ENCODE data around the gene MORN5.

Gene MORN5

DNA sequence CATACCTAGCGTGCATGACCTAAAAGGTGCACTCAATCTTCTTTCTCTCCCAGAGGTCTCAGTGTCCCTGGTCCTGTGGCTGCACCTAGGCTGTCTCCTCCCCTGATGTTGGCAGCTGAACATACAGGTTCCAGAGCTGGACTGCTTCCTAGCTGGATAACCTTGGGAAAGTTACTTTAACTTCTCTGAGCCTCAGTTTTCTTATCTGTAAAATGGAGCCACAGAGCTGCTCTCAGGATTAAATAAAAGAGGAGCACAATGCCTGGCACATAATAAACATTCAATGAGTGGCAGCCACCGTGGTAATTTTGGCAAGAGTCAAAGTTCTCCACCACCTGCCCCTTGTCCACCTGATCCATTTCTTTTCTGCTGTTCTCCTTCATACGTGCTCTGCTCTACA lies 14.0 kb downstream of the MORN5 start:
- no peaks in the 10 kb centered on the region for H3K27me3 ChIP-seq (ENCODE audit: insufficient read depth, low read depth)

DNA sequence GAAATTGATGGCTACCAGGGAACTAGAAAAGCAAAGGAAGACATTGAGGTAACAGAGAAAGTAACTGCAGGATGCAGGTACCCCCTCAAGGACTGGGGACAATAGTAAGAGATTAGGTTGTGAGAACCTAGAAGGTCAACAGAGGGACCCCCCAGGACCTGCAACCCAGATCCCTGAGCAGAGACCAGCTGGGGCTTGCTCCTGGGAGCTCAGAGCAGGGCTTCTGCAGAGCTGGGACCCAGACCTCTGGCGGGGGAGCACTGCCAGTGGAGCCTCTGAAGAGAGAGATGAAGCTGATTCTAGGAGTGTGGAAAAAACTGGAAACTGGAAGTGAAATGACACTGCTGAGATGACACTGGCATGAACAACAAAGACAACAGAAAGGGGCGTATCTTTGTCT lies 17.2 kb downstream of the MORN5 start:
- H3K4me2 ChIP-seq = no peak overlapping the region
- no peak overlapping the region for H3K27ac ChIP-seq
- H3K79me2 ChIP-seq (ENCODE audit: insufficient read depth, low read depth) = no peaks in the 10 kb centered on the region
- H3K27me3 ChIP-seq (ENCODE audit: insufficient read depth, low read depth) = no peaks in the 10 kb centered on the region
- H3K9ac ChIP-seq = no peak overlapping the region
- no peaks in the 10 kb centered on the region for H3K4me1 ChIP-seq (ENCODE audit: low read depth, poor library complexity, severe bottlenecking)
- H4K20me1 ChIP-seq (ENCODE audit: insufficient read depth) = no peaks in the 10 kb centered on the region
- H3K36me3 ChIP-seq (ENCODE audit: insufficient read depth) = no peaks in the 10 kb centered on the region
- no peak overlapping the region for H3K4me3 ChIP-seq (IDR thresholded peaks at IDR 0.05; ENCODE audit: insufficient read depth, low read depth, low read length)
- TF ChIP-seq, protein P1, sequence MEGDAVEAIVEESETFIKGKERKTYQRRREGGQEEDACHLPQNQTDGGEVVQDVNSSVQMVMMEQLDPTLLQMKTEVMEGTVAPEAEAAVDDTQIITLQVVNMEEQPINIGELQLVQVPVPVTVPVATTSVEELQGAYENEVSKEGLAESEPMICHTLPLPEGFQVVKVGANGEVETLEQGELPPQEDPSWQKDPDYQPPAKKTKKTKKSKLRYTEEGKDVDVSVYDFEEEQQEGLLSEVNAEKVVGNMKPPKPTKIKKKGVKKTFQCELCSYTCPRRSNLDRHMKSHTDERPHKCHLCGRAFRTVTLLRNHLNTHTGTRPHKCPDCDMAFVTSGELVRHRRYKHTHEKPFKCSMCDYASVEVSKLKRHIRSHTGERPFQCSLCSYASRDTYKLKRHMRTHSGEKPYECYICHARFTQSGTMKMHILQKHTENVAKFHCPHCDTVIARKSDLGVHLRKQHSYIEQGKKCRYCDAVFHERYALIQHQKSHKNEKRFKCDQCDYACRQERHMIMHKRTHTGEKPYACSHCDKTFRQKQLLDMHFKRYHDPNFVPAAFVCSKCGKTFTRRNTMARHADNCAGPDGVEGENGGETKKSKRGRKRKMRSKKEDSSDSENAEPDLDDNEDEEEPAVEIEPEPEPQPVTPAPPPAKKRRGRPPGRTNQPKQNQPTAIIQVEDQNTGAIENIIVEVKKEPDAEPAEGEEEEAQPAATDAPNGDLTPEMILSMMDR (conservative IDR thresholded peaks at IDR 0.05; ENCODE audit: low read depth, low read length) = no peak
- H2AFZ ChIP-seq (ENCODE audit: low read depth) = no peak overlapping the region

More for the DNA sequence above, 14.0 kb downstream of the MORN5 start:
- no peak overlapping the region for H3K9ac ChIP-seq
- H3K4me1 ChIP-seq (ENCODE audit: low read depth, poor library complexity, severe bottlenecking) = no peaks in the 10 kb centered on the region
- TF ChIP-seq, protein P1 (conservative IDR thresholded peaks at IDR 0.05; ENCODE audit: low read depth, low read length) = no peak
- H3K79me2 ChIP-seq (ENCODE audit: insufficient read depth, low read depth) = no peaks in the 10 kb centered on the region
- H4K20me1 ChIP-seq (ENCODE audit: insufficient read depth) = no peaks in the 10 kb centered on the region
- no peak overlapping the region for H3K4me2 ChIP-seq
- H3K36me3 ChIP-seq (ENCODE audit: insufficient read depth) = no peaks in the 10 kb centered on the region
- H2AFZ ChIP-seq (ENCODE audit: low read depth) = no peak overlapping the region
- H3K27ac ChIP-seq = no peak overlapping the region
- H3K4me3 ChIP-seq (IDR thresholded peaks at IDR 0.05; ENCODE audit: insufficient read depth, low read depth, low read length) = no peak overlapping the region

DNA sequence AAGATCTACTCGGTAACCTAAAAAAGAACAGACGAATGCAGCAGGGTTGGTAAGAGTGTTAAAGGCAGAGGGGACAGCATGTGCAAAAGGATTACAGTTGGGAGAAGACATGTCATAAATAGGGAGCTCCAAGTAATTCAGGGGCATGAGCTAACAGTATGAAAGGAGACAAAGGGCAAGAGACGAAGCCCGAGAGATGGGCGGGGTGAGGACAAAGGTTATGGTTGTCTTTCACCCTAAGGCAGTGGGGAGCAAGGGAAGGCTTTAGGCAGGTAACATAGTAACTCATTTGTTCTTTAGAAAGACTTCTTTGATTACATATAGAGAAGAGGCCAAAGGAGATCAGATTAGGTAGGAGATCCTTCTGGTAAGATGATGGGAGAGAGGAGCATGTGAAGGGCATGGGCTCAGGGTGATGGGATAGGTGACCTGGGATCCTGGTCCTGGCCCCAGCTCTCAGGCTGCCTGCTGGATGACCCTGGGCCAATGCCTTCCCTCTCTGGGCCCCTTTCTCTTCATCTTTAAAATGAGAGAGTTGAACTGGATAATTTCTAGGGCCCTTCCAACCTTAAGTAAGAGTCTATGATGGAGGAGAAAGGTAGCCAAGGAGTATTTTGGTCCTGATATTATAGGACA lies 19.5 kb downstream of the MORN5 start:
- Histone ChIP-seq H3K27ac (no peak overlapping the region), H3K27me3 (ENCODE audit: insufficient read depth, low read depth) (no peaks in the 10 kb centered on the region), H3K4me1 (ENCODE audit: low read depth, poor library complexity, severe bottlenecking) (no peaks in the 10 kb centered on the region), H3K9ac (no peak overlapping the region), H4K20me1 (ENCODE audit: insufficient read depth) (no peaks in the 10 kb centered on the region), H3K4me2 (no peak overlapping the region), H3K36me3 (ENCODE audit: insufficient read depth) (no peaks in the 10 kb centered on the region), H3K4me3 (IDR thresholded peaks at IDR 0.05; ENCODE audit: insufficient read depth, low read depth, low read length) (no peak overlapping the region), H2AFZ (ENCODE audit: low read depth) (no peak overlapping the region), H3K79me2 (ENCODE audit: insufficient read depth, low read depth) (no peaks in the 10 kb centered on the region)
- TF ChIP-seq, protein P1 (conservative IDR thresholded peaks at IDR 0.05; ENCODE audit: low read depth, low read length) = no peak

DNA sequence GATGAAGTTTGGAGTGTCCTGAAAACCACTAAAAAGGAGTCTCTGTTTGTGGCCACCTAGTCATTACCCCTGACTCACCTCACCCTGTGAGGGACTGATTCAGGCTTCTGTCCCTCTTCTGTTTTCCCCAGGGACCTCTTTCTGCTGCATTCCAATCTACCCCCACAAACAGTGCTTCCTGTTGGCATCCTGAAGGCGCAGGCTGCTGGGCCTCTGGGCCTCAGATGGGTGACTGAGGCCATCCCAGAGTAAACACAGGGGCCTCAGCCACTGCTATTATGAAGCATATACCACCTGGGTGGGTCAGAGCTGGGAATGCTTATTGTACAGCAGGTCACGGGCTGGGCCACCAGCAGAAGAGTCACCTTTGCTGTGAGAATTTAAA lies 20.0 kb downstream of the MORN5 start:
- TF ChIP-seq, protein P1 (conservative IDR thresholded peaks at IDR 0.05; ENCODE audit: low read depth, low read length) = no peak
- H3K4me1 ChIP-seq (ENCODE audit: low read depth, poor library complexity, severe bottlenecking) = no peaks in the 10 kb centered on the region

More for the DNA sequence above, 20.0 kb downstream of the MORN5 start:
- Histone ChIP-seq H3K27ac (no peak overlapping the region), H3K4me2 (no peak overlapping the region), H2AFZ (ENCODE audit: low read depth) (no peak overlapping the region), H3K9ac (no peak overlapping the region), H3K27me3 (ENCODE audit: insufficient read depth, low read depth) (no peaks in the 10 kb centered on the region), H3K4me3 (IDR thresholded peaks at IDR 0.05; ENCODE audit: insufficient read depth, low read depth, low read length) (no peak overlapping the region), H3K36me3 (ENCODE audit: insufficient read depth) (no peaks in the 10 kb centered on the region), H3K79me2 (ENCODE audit: insufficient read depth, low read depth) (no peaks in the 10 kb centered on the region), H4K20me1 (ENCODE audit: insufficient read depth) (no peaks in the 10 kb centered on the region)

Data from KMS-11 (cell line).